ENCODE data around the gene GLE1.

The GLE1 gene, protein sequence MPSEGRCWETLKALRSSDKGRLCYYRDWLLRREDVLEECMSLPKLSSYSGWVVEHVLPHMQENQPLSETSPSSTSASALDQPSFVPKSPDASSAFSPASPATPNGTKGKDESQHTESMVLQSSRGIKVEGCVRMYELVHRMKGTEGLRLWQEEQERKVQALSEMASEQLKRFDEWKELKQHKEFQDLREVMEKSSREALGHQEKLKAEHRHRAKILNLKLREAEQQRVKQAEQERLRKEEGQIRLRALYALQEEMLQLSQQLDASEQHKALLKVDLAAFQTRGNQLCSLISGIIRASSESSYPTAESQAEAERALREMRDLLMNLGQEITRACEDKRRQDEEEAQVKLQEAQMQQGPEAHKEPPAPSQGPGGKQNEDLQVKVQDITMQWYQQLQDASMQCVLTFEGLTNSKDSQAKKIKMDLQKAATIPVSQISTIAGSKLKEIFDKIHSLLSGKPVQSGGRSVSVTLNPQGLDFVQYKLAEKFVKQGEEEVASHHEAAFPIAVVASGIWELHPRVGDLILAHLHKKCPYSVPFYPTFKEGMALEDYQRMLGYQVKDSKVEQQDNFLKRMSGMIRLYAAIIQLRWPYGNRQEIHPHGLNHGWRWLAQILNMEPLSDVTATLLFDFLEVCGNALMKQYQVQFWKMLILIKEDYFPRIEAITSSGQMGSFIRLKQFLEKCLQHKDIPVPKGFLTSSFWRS

DNA sequence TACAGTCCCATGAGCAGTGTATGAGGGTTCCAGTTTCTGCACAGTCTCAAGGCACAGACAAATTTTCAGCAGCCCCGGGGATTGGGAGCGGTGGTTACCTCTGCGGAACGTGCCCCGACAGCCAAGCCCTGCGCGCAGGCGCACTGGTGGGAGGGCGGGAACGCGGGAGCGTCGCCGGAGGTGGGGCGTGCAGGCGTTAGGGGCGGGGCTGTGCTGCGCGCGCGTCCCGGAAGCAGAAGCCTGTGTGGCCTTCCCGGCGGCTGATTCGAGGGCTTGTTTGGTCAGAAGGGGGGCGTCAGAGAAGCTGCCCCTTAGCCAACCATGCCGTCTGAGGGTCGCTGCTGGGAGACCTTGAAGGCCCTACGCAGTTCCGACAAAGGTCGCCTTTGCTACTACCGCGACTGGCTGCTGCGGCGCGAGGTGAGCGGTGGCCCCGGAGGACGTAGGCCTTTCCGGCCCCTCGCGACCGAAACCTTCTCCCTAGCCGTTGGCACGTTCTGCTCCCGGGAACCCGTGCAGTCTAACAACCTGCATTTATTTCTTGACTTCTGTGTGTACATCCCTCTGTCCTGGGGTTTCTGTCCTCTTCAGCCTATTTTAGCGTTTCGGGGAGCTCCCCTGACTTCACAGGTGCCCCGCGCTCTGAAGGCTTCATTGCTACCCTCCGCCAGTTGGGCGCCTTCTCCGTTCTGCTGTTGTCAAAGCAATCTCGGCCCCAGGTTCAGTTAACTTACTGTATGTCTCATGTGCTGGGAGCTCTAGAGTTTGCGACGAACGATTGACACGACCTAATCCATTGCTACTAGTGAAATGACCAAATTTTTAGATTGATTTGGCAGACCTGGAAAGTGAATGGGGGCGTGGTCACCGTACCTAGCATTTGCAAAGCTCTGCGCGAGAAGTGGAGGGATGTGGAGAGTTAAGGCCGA is at the start of gene GLE1:
Gene GLE1, plus strand, starts transcription at position 235 of the 929 bp plus-strand sequence. Its CDS starts 87 bp downstream, at position 322.
- peak; percentile 35 for DNase-seq

DNA sequence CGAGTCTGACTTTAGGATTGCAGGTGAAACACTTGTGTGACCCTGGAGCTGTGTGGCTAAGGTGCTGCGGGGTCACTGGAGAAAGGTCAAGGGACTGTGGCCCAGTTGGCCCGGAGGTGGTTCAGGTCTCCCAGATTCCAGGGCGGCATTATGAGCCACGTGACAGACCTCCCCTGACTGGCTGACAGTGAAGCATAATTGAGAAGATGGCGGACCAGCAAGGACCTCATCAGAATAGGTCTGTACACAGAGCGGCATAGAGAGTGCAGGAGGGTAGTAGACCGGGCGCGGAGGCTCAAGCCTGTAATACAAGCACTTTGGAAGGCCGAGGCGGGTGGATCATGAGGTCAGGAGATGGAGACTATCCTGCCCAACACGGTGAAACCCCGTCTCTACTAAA is 49.5 kb upstream of the GLE1 start:
- DNase-seq, result no peak

DNA sequence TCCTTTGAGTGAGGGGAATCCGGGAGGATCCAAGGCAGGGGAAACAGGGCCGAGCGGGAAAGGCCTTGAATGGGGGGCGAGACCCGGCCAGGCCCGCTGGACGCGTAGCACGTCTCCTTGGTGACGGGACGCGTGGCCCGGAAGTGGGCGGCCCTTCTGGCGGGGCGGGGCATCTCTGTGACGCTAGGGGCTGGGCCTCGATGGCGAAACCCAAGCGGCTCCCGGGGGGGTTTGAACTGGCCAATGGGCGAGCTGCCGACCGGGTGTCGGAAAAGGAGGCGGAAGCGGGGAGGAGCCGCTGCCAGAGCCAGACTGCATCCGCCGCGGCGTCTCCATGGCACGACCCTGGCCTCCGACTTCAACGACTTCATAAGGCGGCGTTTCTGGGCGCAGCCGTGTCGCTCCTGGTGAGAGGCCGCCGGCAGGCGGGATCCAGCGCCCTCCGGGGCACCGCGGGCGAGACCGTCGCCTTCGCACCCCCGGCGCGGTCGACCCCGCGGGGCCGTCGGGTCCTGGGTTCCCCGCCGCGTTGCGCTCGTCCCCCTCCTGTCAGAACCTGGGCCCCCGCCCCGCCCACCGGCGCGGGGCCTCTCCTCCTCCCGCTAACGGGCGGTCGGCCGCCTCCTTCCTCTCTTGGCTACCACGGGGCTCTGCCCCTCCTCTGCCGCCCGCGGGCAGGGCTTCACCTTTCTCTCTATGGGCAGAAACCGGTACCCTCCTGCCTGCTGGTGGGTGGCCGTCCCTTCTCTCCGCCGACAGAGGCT is 48.5 kb upstream of the GLE1 start, which contains the start of gene ODF2:
Gene ODF2, plus strand, starts transcription at position 158 of the 764 bp plus-strand sequence. Its CDS starts 86 bp downstream, at position 244.
- peak; percentile 69 for DNase-seq

DNA sequence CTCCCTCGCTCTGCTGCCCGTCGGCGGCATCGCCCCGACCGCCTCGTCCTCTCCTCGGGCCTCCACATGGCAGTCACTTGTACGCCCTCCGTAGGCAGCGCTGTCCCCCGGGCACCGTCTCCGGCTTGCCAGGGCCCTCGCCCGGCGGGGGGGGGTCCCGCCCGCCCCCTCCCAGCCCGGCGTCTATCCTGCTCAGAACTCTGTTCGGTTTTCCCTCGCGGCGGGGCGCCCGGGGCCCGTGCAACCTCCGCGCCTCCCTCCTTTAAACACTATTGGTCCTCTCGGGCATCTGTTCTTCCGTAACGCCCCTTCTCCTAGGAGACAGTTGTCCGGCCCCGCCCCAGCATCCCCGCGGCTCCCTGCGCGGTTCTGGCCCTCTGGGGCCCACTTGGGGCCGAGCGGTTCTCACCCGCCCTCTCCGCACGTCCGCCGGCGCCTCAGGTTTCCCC is 47.9 kb upstream of the GLE1 start:
- DNase-seq, result no peak

DNA sequence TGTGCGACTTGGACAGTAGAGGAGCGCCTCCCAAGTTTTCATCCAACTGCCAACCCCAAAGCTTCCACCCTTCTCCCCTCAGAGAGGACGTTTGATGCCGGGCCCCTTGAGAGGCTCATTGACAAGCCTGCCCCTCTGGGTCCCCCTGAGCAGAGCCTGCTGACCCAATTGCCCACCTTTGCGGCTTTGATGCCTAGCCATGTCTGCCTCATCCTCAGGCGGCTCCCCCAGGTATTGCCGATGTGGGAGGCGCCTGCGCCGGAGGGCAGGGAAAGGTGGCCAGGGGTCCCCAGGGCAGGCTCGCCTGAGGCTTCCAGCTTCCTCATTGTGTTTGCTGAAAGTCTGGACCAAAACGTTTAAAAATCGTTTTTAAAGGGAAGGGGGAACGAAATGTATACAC is 47.3 kb upstream of the GLE1 start:
- DNase-seq, result no peak

DNA sequence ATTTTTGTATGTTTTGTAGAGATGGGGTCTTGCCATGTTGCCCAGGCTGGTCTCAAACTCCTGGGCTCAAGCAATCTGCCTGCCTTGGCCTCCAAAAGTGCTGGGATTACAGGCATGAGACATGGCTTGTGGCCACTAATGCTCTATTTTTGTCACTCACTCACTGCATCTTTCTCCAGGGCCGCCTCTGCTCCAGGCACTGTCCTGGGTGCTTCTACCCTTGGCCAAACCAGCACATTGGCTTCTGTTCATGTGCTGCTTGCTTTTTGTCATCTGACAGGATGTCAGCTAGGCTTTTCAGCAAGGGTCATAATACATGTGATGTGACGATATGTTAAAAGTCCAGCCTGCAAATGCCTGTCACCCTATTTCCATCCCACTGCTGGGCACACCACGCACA is 45.5 kb upstream of the GLE1 start:
- DNase-seq, result no peak

DNA sequence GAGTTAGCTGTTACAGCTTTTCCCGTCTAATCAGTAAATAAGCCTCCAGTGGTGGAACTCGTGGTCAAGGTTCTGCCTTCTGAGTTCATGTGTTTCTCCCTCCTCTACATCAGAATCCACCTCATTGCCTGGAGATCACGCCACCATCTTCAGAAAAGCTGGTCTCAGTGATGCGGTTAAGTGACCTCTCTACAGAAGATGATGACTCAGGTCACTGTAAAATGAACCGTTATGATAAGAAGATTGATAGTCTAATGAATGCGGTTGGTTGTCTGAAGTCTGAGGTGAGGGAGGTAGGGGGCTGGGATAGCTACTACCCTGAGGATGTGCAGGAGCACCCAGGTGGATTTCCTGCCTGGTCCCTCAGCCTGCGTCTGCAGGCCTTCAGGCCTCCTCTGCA is 35.4 kb upstream of the GLE1 start:
- no peak for DNase-seq

DNA sequence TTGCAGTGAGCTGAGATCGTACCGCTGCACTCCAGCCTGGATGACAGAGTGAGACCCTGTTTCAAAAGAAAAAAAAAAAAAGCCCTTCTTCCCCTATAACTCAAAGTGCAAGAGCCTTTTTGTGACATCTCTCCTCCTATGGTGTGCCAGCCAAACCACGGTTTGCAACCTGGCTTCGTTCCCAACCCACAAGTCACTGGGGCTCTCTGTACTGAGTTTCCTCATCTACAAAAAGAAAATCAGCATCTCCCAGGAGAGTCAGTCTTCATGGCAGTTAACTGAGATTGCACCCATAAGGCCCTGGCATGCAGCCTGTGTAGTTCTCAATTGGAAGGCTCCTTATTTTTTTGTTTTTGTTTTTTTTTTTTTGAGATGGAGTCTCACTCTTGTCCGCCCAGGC is 34.0 kb upstream of the GLE1 start:
- DNase-seq, result no peak

DNA sequence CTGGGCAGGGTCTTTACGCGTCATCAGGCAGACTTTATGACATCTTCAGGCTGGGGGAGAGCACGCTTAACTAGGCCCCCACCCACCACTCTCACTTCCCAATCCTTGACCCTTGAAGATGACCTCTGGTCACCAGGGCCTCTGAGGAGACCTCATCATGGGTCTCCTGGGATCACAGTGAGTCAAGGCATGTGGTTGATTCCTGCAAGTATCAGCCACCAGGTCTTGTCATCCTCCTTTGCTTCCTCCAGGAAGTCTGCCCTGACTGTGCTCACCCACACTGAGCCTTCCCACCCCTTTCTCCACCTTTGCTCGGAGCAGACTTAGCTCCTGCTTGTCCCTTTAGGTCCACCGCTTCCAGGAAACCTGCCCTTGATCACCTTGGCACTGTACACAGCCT is 31.4 kb upstream of the GLE1 start:
- no peak for DNase-seq

DNA sequence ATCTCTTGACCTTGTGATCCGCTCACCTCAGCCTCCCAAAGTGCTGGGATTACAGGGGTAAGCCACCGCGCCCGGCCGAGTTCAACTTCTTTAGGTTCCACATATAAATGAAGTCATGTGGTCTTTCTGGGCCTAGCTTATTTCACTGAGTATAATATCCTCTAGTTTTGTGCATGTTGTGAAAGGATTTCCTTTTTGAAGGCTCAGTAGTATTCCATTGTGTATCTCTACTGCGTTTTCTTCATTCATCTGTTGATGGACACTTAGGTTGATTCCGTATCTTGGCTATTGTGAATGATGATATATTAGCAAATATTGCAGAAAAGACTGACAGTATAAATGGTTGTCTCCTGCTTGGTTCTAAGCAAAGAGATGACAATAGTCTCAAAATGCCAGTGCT is 28.7 kb upstream of the GLE1 start:
- DNase-seq, result no peak

DNA sequence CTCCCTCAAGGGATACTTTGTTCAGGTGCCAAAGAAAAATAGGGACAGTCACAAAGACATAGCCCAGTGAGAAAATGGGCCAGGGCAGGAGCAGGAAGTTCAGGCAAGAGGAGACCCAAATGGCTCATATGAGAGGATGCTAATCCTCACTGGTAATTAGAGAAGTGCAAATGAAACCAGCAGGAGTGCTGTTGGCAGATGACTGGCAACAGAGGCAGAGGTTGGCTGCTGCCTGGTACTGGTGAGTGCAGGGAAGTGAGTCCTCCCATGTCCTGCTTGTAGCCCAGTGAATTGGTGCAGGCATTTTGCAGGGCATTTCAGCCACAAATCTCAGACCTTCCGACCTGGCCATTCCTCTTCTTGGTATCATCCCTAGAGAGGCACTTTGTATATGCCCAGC is 25.3 kb upstream of the GLE1 start:
- DNase-seq, result no peak

DNA sequence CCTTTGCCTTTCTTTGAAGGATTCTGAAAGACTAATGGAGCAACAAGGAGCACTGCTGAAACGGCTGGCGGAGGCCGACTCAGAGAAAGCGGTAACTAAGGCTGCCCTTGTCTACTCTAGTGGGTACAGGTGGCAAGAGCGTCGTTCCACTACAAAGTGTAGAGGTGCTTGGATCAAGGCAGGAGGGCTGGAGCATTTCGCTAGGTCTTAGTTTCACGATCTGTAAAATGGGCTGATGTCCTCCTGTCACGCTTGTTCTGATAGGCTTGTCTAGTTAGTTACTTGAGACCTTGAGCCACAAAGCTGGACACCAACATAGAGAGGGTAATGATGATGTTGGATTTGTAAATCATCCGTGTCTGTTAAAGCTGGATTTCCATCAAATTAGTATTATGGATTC is 23.0 kb upstream of the GLE1 start:
- no peak for DNase-seq

DNA sequence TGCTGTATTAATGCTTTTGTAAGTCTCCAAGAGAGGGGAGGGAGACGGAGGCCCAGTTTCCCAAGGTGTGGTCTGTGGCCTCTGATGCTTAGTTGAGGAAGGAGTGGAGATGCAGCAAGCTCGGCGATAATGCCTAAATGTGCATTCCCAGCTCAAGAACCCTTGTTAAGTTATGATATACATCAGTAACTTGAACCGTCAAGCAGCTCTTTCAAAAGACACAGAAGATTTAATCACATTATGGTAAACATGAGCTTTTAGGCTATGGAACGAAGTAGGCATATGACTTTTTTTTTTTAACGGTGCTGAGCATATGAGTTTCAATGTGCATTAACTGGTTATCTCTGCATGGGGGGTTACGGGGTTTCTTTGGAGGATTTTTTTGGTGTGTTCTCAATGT is 22.3 kb upstream of the GLE1 start:
- no peak for DNase-seq

DNA sequence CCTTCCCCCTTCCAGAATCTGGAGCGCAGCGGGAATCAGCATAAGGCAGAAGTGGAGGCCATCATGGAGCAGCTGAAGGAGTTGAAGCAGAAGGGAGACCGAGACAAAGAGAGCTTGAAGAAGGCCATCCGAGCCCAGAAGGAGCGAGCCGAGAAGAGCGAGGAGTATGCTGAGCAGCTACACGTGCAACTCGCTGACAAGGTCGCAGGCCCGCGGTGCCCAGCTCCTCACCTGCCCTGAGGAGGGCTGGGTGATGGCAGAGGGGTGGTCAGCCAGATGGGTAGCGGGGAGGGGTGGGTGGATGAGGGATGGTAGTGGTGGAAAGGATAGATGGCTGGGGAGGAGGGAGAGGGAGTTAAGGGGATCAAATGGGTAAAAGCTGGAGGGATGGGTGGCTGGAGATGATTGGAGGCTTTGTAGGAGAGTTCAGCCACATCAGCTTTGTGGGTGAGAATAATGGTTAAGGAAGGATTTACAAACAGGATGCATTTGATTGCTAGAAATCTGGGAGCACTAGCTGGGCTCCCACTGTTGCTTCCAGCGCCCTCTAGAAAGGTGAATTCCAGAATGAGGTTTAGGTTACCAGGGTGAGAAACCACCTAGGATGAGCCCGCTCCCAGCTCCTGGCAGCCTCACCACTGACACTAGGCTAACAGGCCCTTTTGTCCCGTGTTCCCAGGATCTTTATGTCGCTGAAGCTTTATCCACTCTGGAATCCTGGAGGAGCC is 19.7 kb upstream of the GLE1 start:
- DNase-seq, result no peak

DNA sequence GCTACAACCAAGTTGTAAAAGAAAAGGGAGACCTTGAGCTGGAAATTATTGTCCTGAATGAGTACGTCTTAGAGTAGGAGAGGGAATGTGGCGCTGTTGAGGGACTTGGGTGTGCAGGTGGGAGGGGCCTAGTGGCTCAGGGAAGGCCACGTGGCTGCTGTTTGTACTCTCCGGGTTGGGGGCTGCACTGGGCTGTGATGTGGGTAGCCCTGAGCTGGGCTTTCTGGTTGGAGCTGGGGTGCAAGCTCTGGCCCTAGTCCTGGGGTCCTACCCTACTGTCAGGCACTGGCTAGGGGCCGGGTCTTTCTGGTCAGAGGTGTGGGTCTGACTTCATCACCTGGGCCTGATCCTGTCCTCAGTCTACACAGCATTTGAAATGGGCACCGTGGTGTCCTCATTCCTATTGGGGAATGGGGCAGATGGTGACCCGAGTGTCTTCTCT is 19.1 kb upstream of the GLE1 start:
- no peak for DNase-seq

DNA sequence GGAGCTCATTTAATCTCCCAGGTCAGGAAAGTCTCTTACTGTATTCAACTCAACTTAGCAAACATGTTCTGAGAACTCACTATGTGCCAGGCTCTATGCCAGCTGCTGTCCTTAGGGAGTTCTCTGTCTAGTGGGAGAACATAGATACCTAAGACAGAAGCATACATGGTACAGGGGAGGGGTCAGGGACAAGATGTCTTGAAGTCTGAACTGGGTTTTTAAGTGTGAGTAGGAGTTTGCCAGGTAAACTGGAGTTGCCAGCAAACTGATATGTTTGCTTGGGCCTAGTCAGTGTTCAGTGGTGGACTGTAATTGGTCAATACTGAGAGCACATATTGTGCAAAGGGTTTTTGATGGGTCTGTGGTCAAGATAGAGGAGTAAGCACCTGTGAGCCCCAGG is 18.3 kb upstream of the GLE1 start:
- no peak for DNase-seq

DNA sequence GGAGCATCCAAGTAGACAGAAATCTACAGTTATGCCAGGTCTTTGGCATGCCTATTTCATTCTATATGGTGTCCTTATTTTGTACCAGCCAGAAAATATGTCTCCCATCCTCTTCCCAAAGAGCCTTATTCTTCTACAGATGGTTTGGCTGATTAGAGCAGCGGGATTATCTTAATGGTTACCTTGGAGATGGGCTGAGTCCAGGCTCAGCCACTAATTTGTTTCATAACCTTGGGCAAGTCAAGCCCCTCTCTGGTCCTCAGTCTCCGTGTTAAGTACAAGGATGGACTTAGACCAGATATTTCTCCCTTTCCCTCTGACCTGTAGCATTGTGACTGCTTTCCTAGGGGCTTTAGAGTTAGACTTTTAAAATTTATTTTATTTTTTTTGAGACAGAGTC is 11.1 kb upstream of the GLE1 start:
- no peak for DNase-seq

DNA sequence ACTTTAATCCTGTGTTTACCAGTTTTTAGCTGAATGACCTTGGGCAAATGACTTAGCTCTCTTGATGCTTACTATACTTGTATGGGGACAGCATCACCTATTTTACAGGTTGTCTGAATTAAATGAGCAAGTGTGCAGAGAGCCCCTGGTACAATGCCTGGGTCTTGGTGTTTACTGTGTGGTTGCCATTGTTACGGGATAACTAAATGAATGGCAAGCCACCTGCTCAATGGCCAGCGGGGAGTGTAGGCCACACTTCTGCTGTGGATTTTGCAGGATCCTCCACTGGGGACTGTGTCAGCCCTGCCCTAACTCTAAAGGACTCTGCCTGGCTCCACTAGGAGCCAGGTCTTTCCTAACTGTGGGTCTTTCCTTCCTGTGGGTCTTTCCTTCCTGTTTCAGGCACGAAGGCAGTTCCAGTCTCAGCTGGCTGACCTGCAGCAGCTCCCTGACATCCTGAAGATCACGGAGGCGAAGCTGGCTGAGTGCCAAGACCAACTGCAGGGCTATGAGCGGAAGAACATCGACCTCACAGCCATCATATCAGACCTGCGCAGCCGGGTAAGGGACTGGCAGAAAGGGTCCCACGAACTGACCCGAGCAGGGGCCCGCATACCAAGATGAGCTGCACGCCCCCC is 10.3 kb upstream of the GLE1 start:
- DNase-seq, result no peak

DNA sequence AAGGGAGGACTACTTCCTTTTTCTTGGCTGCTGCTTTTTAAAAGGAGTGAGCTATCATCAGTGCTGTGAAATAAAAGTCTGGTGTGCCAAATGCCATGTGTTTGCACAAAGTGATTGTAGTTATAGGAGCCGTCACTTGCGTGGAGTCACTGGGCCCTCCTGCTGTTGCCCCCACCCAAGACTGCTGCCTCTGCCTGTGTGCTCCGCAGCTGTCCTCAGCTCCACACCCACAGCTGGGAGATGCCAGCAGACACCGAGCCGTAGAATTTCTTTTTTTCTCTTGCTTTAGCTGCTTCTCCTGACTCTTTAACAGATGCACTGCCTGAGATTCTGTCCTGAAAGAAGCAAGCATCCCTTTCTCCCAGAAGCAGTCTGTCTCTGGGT is 9.8 kb upstream of the GLE1 start:
- DNase-seq, result no peak

DNA sequence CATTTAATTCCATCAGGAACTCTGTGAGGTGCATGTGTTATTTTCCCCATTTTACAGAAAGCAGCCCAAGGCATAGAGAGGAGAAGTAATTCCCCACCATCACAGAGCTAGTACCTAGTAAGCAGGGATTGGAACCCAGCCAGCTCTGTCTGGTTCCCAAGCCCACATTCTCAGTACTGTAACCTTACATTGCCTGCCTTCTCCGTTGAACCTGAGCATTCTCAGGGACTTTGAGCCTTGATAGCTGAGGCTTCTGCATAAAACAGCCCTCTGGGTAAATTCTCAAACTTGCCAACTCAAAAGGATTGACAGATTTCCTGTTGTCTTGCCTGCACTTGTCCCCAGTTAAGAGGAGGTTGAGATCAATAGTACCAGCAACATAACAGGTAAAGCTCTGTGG is 9.2 kb upstream of the GLE1 start:
- DNase-seq, result no peak

DNA sequence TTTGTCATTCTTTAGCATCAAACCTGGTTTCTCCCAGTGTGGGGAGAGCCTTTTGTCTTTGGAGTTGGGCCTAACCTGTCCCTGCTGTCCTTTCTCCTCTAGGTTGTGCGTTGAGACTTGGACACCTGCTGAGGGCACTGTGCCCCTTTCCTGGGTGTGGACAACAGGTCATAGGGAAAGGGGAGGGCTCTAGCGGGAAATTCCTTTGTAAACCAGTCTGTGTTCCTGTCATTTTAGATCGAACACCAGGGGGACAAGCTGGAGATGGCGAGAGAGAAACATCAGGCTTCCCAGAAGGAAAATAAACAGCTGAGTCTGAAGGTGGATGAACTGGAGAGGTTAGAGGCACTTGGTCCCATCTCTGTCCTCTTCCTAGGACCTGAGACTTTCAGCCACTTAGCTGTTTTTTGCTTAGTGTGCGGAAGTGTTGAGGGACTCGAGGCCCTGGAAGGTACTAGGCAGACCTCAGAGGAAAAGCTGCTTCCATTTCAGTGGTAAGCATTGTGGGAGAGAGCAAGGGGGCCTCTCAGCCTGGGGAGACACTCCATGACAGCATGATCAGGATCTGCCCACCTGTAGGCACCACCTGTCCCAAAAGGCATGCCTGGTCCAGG is 8.6 kb upstream of the GLE1 start:
- no peak for DNase-seq

All from GOT3 (cell line).